CD4-positive, alpha-beta T cell treated with Interleukin-12 subunit alpha and Interleukin-12 subunit beta, for 1 hour (primary cell): Measurements from ENCODE around the gene KLHL21.
A peak's percentile ranks its signal among the peaks of the same experiment; 100 is the strongest.
"Not testable (repeated sequence)": the region's sequence is repeated elsewhere in the genome, so short reads cannot be mapped to it uniquely, and the experiment has no call there.

Source experiments
- DNase-seq: peaks from one replicate; pipeline ENCODE4 v3.0.0-alpha.2; 2020

KLHL21 gene

DNA sequence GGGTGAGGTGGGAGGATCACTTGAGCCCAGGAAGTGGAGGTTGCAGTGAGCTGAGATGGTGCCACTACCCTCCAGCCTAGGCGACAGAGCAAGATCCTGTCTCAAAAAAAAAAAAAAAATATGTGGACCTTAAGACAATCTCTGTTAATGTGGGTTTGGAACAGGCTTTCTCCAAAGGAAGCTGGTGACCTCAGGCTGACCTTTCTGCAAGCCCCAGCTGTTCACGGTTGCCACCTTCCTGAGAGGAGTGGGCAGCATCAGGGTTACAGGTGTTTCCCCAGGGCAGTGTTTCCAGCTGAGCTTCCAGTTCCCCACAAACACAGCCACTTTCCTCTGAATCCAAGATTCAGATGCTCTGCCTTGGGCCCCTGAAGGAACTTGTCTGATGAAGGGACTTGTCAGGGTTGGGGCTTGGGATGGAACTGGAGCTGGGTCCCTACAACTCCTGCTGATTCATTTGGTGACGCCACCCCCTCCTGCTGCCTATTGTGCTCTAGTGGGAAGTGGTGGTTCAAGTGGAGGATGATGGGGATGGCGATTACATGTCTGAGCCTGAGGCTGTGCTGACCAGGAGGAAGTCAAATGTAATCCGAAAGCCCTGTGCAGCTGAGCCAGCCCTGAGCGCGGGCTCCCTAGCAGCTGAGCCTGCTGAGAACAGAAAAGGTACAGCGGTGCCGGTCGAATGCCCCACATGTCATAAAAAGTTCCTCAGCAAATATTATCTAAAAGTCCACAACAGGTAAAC is 20.9 kb downstream of the KLHL21 start:
- no peak for DNase-seq

DNA sequence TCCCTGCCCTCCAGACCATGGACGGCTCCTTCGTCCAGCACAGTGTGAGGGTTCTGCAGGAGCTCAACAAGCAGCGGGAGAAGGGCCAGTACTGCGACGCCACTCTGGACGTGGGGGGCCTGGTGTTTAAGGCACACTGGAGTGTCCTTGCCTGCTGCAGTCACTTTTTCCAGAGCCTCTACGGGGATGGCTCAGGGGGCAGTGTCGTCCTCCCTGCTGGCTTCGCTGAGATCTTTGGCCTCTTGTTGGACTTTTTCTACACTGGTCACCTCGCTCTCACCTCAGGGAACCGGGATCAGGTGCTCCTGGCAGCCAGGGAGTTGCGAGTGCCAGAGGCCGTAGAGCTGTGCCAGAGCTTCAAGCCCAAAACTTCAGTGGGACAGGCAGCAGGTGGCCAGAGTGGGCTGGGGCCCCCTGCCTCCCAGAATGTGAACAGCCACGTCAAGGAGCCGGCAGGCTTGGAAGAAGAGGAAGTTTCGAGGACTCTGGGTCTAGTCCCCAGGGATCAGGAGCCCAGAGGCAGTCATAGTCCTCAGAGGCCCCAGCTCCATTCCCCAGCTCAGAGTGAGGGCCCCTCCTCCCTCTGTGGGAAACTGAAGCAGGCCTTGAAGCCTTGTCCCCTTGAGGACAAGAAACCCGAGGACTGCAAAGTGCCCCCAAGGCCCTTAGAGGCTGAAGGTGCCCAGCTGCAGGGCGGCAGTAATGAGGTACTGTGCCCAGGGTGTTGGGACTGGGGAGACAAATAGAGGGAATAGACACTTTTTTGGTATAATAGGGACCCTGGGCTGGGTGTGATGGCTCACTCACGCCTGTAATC is 21.9 kb downstream of the KLHL21 start:
- no peak for DNase-seq

DNA sequence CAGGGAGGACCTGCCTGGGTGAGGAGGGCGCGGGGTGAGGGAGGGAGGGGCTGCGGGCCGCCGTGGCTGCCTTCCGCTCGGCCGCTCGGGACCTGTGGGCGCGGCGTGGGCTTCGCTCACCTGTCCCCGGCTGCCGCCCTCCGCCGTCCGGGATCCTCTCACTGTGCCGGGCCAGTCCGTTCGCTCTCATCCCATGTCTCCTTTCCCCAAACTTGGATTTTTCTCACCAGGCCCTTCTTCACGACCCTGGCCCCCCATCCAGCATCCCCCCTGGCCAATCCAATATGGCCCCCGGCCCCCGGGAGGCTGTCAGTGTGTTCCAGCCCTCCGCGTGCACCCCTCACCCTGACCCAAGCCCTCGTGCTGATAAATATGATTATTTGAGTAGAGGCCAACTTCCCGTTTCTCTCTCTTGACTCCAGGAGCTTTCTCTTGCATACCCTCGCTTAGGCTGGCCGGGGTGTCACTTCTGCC is 22.5 kb downstream of the KLHL21 start:
- no peak for DNase-seq

DNA sequence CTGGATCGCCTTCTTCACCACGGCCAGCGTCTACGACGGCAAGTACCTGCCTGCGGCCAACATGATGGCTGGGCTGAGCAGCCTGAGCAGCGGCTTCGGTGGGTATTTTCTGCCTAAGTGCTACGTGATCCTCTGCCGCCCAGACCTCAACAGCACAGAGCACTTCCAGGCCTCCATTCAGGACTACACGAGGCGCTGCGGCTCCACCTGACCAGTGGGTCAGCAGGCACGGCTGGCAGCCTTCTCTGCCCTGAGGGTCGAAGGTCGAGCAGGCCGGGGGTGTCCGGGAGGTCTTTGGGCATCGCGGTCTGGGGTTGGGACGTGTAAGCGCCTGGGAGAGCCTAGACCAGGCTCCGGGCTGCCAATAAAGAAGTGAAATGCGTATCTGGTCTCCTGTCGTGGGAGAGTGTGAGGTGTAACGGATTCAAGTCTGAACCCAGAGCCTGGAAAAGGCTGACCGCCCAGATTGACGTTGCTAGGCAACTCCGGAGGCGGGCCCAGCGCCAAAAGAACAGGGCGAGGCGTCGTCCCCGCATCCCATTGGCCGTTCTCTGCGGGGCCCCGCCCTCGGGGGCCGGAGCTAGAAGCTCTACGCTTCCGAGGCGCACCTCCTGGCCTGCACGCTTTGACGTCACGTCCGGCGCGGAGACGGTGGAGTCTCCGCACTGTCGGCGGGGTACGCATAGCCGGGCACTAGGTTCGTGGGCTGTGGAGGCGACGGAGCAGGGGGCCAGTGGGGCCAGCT is 23.1 kb downstream of the KLHL21 start, which contains the start of gene ZBTB48:
Gene ZBTB48, plus strand, starts transcription at position 621 of the 745 bp plus-strand sequence. CDS start 616 bp downstream, outside the sequence.
- DNase-seq: peak; percentile 98

DNA sequence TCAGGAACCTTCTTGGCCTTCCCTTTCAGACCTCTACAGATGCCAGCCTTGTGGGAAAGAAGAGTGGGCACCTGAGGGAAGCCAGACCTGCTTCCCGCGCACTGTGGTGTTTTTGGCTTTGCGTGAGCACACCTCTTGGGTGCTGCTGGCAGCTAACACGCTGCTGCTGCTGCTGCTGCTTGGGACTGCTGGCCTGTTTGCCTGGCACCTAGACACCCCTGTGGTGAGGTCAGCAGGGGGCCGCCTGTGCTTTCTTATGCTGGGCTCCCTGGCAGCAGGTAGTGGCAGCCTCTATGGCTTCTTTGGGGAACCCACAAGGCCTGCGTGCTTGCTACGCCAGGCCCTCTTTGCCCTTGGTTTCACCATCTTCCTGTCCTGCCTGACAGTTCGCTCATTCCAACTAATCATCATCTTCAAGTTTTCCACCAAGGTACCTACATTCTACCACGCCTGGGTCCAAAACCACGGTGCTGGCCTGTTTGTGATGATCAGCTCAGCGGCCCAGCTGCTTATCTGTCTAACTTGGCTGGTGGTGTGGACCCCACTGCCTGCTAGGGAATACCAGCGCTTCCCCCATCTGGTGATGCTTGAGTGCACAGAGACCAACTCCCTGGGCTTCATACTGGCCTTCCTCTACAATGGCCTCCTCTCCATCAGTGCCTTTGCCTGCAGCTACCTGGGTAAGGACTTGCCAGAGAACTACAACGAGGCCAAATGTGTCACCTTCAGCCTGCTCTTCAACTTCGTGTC is 23.9 kb downstream of the KLHL21 start:
- DNase-seq: no peak

DNA sequence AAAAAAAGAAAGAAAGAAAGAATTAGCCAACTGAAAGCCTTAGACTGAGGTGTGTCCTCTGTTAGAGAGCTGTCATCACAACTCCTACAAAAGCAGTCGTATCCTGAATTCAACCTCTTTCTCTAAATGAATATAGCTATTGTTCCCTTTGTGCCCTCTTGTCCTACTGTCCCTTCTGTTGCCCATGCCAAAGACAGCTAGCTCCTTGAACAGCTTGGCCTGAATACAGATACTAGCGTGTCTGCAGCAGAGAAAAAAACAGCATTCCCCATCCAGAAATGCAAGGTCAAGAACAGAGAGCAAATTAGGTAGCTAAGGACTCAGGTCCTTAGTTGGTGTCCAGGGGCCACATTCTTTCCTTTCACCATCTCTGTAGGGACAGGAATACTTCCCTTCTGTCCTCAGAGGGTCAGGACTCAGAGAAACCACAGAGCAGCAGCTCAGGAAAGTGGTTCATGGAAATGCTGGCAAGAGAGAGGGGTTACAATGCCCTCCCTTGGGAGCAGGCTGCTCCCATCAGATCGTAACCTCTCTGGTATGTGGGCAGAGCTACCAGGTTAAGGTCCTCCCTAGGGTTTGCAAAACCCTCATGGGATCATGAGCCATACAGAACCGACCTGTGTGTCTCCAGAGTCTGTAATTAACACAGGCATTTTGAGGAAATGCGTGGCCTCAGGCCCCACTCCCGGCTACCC is 24.7 kb downstream of the KLHL21 start:
- no peak for DNase-seq

DNA sequence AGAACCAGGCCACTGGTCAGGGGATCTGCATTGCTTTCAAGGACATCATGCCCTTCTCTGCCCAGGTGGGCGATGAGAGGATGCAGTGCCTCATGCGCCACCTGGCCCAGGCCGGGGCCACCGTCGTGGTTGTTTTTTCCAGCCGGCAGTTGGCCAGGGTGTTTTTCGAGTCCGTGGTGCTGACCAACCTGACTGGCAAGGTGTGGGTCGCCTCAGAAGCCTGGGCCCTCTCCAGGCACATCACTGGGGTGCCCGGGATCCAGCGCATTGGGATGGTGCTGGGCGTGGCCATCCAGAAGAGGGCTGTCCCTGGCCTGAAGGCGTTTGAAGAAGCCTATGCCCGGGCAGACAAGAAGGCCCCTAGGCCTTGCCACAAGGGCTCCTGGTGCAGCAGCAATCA is 27.9 kb downstream of the KLHL21 start:
- DNase-seq: no peak

DNA sequence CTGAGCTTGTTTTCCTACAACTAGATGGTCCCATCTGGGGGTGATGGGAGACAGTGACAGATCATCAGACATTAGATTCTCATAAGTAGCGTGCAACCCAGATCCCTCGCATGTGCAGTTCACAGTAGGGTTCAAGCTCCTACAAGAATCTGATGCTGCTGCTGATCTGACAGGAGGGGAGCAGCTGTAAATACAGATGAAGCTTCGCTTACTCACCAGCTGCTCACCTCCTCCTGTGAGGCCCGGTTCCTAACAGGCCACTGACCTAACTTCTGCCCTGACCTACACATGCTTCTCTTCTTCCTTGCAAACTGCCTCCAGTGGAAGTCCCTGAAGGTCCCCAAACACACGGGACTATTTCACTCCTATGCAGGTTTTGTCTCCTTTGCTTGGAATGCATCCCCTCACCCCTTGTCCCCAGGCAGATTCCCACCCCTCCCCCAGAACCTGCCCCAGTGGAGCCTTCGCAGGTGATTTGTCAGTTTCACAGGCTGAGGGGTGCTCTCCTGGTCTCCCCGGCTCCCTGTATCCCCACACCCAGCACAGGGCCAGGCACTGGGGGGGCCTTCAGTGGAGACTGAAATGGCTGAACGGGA is 28.5 kb downstream of the KLHL21 start:
- DNase-seq: no peak

DNA sequence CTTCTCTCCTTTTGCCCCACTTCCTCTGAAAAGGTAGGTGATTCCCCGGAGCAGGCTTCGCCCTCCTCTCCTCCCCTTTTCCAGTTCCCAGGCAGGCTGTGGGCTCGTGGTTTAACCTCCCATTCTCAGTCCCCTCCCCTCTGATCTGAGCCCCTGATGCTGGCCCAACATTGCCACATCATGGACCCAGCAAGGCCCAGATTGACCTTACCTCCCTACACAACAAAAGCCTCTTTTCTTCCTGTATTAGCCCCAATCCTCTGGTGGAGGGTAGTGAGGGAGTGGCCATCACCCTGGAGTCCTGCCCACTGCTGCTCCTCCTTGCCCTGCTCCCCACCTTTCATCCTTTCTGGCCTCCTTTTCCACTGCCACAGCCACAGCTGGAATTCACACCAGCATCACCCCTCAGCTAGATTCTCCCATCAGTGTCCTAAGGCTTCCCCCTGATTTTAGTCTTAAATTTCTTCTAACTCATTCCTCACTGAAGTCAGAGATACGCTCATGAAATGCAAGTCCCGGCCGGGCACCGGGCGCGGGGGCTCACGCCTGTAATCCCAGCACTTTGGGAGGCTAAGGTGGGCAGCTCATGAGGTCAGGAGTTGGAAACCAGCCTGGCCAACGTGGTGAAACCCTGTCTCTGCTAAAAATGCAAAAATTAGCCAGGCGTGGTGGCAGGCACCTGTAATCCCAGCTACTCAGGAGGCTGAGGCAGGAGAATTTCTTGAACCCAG is 29.9 kb downstream of the KLHL21 start:
- DNase-seq: no peak

DNA sequence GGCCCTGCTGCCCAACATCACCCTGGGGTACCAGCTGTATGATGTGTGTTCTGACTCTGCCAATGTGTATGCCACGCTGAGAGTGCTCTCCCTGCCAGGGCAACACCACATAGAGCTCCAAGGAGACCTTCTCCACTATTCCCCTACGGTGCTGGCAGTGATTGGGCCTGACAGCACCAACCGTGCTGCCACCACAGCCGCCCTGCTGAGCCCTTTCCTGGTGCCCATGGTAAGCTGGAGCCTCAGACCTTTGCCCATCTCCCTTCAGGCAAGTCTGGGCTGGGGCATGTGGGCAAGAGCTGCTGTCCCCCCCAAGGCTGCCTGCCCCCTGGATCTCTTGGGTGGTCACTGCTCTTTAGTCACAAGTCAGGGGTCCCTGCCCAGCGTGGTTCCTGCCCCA is 31.7 kb downstream of the KLHL21 start:
- DNase-seq: no peak

DNA sequence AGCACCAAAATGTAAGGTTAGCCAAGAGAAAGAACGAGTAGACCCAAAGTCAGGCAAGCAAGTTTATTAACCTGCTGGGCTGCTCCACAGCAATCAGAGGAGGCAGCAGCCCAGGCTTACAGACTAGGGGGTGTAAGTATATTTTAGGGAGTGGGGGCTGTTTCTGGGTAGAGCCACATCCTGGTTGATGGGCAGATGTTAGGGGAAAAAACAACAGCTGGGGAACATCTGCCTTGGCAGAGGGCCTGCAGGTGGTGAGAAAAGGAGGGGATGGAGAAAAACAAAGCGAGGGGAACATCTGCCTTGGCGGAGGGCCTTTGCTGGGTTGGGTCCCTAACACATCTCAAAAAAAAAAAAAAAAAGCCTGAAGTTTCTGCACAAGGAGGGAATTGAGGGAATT is 32.6 kb downstream of the KLHL21 start:
- DNase-seq: no peak

DNA sequence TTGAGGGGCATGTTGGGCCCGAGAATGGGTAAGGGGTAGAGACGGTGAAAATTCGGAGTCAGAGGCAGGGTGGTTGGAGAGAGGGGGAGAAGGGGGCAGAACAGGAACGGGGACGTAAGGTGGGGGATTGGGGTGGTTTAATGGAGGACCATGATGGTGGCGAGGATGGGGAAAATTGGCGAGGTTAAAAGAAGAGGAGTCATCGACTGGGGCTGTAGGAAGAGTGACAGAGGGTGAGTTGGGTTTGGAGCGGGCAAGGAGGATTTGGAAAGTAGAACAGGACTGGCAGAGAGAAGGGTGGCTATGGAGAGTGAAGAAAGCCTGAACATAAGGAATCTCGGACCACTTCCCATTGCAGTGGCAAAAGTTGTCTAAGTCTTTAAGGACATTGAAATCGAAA is 33.6 kb downstream of the KLHL21 start:
- no peak for DNase-seq

DNA sequence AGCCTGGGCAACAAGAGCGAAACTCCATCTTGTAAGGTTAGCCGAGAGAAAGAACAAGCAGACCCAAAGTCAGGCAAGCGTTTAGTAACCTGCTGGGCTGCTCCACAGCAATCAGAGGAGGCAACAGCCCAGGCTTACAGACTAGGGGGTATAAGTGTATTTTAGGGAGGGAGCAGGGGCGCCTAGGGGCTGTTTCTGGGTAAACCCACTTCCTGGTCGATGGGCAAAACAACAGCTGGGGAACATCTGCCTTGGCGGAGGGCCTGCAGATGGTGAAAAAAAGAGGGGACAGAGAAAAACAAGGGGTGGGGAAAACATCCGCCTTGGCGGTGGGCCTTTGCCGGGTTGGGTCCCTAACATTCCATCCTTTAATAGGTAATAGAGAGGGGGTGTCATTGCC is 42.4 kb downstream of the KLHL21 start:
- DNase-seq: no peak

DNA sequence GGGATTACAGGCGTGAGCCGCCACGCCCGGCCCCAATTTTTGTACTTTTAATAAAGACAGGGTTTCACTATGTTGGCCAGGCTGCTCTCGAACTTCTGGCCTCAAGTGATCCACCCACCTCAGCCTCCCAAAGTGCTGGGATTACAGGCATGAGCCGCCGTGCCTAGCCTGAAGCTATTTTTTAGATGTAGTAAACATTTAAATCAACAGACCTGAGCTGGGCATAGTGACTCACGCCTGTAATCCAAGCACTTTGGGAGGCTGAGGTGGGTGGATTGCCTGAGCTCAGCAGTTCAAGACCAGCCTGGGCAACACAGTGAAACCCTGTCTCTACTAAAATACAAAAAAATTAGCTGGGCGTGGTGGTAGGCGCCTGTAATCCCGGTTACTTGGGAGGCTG is 43.5 kb downstream of the KLHL21 start:
- not testable (repeated sequence) for DNase-seq

DNA sequence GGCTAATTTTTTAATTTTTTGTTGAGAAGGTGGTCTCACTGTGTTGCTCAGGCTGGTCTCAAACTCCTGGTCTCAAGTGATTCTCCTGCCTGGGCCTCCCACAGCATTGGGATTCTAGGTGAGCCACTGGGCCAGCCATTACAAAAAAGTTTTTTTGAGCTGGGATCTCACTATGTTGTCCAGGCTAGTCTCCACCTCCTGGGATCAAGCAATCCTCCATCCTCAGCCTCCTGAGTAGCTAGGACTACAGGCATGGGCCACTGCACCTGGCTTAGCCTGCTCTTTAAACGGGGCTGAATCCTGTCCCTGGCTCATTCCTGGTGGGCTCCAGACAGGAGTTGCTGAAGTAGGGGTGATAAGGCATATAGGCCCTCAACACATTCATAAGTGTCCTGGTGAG is 45.1 kb downstream of the KLHL21 start:
- DNase-seq: no peak

DNA sequence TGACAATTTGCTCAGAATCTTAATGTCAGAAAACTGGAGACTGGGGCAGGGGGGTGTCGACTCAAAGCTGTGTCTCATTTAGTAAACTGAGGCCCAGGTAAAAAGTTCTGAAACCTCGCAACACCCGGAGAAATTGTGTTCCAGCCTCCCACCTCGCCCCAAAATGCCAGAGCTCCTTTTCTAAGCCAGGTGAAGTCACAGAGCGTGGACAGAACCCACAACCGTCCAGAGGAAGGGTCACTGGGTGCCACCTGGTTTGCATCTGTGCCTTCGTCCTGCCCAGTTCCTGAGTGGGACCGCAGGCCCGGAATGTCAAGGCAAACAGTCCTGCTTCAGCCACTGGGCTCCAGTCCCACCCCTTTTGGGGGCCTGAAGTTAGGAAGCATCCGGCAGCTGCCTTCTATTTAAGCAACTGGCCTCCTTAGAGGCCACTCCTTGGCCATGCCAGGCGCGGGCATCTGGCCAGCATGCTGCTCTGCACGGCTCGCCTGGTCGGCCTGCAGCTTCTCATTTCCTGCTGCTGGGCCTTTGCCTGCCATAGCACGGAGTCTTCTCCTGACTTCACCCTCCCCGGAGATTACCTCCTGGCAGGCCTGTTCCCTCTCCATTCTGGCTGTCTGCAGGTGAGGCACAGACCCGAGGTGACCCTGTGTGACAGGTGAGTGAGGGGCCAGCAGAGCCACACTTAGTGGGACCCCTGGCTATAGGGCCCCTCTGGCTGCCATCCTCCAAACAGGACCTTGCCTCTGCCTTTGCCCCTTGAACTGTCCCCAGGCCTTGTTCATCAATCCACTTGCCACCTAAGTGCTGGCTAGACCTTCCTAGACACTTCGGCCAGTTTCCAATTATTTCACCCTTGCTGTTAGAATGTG is 47.5 kb downstream of the KLHL21 start, which contains the start of gene TAS1R1:
Gene TAS1R1, plus strand, starts transcription at position 401 of the 872 bp plus-strand sequence. Its CDS starts 67 bp downstream, at position 468.
- no peak for DNase-seq

DNA sequence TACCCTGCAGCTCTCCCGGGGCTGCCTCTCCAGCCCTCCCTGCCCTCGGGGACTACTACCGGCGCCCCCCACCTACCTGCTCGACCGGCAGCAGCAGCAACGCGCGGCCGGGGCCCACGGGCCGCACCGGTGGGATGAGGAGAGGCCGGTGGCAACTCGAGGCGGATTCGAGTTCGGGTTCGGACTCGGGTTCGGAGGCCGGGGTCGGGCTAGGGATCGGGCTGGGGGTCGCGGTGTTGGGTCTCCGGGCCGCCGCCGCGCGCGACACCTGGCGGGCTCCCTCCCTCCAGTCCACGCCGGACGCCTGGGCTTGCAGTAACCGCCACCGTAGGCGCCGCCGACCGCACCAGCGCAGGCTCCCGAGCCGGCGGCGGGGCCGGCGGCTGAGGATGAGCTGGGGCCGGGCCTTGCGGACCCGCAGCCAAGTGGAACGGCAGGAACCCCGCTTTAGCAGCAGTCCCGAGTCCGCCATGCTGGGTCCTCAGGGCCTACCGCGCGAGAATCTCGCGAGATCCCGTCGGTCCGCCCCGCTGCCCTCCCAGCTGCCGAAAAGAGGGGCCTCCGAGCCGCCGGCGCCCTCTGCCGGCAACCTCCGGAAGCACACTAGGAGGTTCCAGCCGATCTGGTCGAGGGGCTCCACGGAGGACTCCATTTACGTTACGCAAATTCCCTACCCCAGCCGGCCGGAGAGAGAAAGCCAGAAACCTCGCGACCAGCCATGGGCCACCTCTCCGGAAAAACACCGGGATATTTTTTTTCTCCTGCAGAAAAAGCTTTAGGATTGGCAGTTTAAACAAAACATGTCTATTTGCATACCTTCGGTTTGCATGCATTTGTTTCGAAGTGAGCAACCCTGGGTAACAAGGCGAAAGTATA is 48.4 kb downstream of the KLHL21 start, which contains the start of gene NOL9:
Gene NOL9, minus strand, starts transcription at position 483 of the 876 bp plus-strand sequence. Its CDS starts 11 bp downstream, at position 472.
- DNase-seq: peak; percentile 96

DNA sequence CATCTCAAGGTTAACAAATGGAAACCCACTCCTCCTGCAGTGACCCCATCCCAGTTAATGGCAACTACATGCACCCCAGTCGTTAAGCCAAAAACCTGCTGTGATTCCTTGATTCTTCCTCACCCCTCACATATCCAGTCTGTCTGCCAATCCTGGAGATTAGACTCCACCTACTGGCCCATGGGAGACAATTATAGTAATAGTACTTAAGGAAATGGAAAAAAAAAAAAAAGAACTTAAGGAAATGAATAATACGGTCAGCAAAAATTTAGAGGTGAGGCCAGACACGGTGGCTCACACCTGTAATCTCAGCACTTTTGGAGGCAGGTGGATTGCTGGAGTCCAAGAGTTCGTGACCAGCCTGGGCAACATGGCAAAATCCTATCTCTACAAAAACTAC is 55.4 kb downstream of the KLHL21 start:
- no peak for DNase-seq
